ENCODE measurements around the gene KRTAP2-1.
"Not testable (repeated sequence)": the region's sequence is repeated elsewhere in the genome, so short reads cannot be mapped to it uniquely, and the experiment has no call there.

KRTAP2-1 gene

DNA sequence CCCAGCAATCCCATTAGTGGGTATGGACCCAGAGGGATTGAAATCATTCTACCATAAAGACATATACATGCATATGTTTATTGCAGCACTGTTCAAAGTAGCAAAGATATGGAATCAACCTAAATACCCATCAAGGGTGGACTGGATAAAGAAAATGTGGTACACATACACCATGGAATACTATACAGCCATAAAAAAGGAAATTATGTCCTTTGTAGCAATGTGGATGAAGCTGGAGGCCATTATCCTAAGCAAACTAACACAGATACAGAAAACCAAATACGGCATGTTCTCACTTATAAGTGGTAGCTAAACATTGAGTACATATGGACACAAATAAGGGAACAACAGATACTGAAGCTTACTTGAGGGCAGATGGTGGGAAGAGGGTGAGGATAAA lies 10.4 kb upstream of the KRTAP2-1 start:
- DNase-seq (ENCODE audit: low read depth): no peak

DNA sequence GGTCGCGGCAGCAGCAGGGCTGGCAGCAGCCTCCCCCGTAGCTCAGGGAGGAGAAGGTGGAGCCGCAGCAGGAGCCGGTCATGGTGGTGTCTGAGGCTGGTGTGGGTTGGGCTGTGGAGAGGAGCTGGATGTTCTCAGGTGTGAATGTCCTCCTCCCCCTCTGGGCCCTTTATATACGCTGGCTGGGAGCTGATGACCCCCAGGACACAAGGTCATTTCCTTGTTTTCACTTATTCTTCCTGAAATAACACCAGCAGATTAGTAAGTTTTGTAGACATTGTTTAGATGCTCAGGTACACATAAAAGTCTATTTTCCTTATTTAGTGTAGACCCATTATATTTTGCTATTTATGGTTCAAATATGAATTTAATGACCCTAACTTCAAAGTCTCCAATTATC lies 8.0 kb upstream of the KRTAP2-1 start, which contains the start of gene KRTAP2-2:
Gene KRTAP2-2 (minus strand): TSS at position 101 of the 400 bp plus-strand sequence. CDS start 19 bp downstream, at position 82.
- DNase-seq (ENCODE audit: low read depth): not testable (repeated sequence)

DNA sequence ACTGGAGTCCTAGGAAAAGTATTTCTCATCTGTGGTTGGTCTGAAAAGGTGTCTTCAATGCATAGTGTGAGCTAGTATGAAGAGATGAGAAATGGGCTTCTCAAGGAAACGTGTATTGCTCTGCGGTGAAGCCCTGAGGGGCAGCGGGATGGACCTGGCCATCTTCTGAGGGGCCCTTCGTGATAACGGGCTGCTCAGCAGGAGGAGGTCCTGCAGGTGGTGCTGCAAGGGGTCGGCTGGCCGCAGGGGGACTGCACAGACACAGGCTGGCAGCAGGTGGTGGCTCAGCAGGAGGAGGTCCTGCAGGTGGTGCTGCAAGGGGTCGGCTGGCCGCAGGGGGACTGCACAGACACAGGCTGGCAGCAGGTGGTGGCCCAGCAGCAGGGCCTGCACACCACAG lies 7.4 kb upstream of the KRTAP2-1 start:
- not testable (repeated sequence) for DNase-seq (ENCODE audit: low read depth)

DNA sequence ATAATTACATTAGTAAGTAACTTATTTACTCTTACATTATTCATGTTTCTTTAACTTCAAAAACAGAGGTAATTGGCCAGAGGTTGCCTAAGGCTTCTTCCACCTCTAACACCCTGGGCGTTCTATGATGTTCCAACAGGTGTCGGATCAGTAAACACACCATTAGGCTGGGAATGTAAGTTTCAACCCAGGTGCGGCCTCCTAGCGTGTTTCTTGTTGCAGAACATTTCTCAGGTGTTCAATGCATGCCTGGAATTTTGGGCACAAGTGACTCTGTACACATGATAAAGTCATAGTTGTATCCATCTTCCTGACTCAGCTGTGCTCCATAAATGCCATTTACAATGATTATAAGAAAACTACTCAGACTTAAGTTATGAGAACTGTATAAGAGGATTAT lies 6.9 kb upstream of the KRTAP2-1 start:
- no peak for DNase-seq (ENCODE audit: low read depth)

DNA sequence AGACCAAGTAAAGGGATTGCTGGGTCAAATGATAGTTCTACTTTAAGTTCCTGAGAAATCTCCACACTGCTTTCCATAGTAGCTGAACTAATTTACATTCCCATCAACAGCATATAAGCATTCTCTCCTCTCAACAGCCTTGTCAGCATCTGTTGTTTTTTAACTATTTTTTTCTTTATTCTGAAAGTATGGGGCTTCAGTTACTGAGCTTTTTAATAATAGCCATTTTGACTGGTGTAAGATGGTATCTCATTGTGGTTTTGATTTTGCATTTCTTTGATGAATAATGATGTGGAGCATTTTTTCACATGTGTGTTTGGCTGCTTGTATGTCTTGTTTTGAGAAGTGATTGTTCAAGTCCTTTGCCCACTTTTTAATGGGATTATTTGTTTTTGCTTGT lies 5.5 kb upstream of the KRTAP2-1 start:
- no peak for DNase-seq (ENCODE audit: low read depth)

DNA sequence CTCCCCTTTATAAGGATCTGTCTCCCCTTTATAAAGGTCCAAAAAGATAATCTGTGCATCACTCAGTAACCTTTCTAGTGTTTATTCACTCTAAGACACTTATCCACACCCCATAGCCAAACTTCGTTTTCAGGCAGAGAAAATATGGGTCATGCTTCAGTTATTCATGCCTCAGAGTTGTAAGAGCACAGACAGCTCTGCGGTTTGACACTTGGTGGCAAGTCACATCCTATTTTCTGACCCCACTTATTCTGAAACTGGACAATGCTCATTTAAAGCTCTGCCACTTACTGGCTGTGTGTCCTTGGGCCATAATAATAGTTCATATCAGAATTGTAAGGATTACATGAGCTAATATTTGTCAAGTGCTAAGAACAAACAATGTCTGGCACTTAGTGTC lies 2.0 kb upstream of the KRTAP2-1 start:
- peak; percentile 71 for DNase-seq (ENCODE audit: low read depth)

DNA sequence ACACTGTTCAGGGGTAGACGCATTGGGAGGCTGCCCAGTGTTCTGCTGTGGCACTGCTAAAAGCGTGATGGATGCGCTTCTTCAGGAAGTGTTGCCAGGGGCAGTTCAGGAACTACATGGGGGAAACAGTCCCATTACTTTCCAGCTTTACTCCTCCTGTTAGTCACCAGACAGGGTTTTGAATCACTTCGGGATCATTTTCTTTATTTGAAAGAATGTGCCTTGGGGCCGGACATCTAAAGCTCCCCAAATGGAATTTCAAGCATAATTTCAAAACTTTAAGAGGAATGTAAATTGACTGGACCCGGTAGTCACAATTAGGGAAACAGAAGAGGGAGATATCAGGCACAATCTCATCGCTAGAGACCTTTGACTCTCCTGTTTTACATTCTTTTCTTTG lies 1.3 kb upstream of the KRTAP2-1 start:
- peak; percentile 61 for DNase-seq (ENCODE audit: low read depth)

DNA sequence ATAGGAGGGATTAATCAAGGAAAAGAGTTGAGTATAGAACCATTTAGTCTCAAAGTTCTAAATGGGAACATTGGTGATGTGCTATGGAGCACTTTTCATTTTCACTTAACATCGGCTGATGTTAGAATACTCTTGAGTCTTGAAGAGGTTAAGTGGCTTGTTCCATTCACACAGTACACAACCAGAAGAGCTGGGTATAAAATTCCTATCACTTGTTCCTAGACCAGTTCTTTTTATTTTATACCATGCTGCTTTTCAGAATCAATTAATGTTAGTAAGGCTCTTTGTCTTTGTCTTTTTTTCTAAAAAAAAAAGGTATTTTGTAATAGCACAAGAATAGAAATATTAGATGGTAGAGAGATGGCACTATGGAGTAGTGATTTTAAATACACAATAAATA lies 4.2 kb downstream of the KRTAP2-1 start:
- DNase-seq (ENCODE audit: low read depth): no peak

DNA sequence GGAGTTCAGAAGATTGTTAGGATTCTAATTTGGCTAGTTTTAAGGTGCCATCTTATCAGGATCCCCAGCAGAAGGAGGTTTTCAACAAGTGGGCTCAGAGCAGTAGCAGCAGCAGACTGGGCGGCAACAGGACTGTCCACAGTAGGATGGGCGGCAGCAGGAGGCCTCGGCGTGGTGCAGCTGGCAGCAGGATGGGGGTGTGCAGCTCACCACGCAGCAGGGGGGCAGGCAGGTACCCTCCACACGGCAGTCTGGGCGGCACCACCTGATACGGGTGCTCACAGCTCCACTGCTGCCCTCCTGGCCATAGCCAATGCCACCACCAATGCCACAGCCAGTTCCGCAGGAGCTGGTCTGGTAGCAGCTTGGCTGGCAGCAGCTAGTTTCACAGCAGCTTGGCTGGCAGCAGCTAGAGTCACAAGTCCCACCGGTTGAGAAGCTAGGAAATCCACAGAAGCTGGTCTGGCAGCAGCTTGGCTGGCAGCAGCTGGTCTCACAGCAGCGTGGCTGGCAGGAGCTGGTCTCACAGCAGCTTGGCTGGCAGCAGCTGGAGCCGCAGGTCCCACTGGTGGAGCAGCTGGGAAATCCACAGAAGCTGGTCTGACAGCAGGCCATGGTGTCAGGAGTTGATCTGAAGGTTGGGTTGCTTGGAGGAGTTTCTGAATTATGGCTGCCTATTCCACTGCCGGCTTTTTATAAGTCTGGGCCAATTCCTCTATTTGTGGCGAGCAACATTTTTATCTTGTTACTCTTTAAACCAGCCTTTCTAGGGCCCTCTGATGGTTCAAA lies 6.1 kb downstream of the KRTAP2-1 start, which contains the start of gene KRTAP1-1:
Gene KRTAP1-1 (minus strand): TSS at position 668 of the 789 bp plus-strand sequence. CDS start 53 bp downstream, at position 615.
- not testable (repeated sequence) for DNase-seq (ENCODE audit: low read depth)

DNA sequence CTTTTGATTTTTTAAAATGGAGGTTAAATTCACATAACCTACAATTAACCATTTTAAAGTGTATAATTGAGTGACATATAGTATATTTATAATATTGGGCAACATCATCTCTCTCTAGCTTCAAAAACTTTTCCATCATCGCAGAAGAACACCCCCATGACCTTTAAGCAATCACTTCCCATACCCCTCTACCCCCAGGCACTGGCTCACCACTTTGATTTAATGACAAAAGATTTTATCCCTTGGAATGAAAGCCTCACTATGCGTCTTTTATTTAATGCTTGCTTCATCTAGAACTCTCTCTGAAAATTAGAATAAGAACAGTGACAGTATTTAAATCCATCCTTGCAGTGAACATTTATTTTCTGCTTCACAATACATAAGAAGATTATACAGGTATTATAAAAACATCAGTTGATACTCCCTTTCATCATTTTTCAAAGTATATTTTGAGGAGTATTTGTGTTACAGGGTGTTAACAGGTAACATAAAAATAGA lies 9.2 kb downstream of the KRTAP2-1 start:
- DNase-seq (ENCODE audit: low read depth): no peak

DNA sequence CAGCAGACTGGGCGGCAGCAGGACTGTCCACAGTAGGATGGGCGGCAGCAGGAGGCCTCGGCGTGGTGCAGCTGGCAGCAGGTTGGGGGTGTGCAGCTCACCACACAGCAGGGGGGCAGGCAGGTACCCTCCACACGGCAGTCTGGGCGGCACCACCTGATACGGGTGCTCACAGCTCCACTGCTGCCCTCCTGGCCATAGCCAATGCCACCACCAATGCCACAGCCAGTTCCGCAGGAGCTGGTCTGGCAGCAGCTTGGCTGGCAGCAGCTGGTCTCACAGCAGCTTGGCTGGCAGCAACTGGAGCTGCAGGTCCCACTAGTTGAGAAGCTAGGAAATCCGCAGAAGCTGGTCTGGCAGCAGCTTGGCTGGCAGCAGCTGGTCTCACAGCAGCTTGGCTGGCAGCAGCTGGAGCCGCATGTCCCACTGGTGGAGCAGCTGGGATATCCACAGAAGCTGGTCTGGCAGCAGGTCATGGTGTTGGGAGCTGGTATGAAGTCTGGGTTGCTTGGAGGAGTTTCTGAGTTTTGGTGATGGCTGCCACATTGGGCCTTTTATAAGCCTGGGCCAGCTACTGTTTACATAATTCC lies 12.7 kb downstream of the KRTAP2-1 start, which contains the start of gene KRTAP1-3:
Gene KRTAP1-3 (minus strand): TSS at position 529 of the 590 bp plus-strand sequence. CDS start 53 bp downstream, at position 476.
- not testable (repeated sequence) for DNase-seq (ENCODE audit: low read depth)

DNA sequence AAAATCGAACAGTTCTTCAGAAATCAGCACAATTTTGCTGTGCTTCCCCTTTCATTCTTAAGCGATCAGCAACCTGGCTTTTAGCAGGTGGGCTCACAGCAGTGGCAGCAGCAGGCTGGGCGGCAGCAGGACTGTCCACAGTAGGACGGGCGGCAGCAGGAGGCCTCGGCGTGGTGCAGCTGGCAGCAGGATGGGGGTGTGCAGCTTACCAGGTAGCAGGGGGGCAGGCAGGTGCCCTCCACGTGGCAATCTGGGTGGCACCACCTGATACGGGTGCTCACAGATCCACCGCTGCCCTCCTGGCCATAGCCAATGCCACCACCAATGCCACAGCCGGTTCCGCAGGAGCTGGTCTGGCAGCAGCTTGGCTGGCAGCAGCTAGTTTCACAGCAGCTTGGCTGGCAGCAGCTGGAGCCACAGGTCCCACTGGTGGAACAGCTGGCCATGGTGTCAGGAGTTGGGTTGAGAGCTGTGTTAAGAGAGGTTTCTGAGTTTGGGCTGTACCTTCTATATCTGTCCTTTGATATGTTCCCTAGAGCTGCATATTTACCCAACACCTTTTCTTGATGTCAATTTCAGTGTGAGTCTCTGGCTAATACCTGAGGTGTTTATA lies 17.4 kb downstream of the KRTAP2-1 start, which contains the start of gene KRTAP1-4:
Gene KRTAP1-4 (minus strand): TSS at position 563 of the 613 bp plus-strand sequence. CDS start 117 bp downstream, at position 446.
- DNase-seq (ENCODE audit: low read depth): no peak

DNA sequence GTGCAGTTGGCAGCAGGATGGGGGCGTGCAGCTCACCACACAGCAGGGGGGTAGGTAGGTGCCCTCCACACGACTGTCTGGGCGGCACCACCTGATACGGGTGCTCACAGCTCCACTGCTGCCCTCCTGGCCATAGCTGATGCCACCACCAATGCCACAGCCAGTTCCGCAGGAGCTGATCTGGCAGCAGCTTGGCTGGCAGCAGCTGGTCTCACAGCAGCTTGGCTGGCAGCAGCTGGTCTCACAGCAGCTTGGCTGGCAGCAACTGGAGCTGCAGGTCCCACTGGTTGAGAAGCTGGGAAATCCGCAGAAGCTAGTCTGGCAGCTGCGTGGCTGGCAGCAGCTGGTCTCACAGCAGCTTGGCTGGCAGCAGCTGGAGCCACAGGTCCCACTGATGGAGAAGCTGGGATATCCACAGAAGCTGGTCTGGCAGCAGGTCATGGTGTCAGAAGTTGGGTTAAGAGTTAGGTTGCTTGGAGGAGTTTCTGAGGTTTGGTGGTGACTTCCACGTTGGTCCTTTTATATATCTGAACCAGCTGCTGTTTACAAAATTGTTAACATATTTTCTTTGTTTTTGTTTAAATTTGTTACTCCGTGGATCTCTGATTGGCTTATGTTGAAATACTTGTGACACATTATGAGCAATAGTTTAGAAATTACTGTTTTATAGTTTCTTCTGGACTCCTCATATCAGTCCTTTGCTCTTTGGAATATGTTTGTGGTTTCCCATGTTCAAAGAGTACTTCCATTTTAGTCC lies 20.2 kb downstream of the KRTAP2-1 start, which contains the start of gene KRTAP1-5:
Gene KRTAP1-5 (minus strand): TSS at position 494 of the 757 bp plus-strand sequence. CDS start 53 bp downstream, at position 441.
- peak; percentile 68 for DNase-seq (ENCODE audit: low read depth)

DNA sequence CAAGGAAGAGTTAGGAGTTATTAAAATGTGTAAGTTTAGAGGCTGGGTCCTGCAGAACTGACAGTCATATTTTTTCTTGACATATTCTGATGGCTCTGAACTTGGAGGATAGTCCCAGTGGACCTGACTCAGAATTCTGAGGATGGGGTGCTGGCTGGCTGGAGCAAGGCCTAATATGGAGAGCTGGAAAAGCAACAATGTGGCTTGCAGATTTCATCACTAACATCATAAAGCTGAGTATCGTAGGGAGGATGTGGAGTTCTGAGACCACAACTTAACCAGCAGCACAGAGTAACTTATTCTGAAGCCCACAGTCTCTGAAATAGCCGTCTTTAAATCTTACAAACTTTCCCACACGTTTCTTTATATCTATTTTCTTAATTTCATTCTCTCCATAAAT lies 22.4 kb downstream of the KRTAP2-1 start:
- no peak for DNase-seq (ENCODE audit: low read depth)

DNA sequence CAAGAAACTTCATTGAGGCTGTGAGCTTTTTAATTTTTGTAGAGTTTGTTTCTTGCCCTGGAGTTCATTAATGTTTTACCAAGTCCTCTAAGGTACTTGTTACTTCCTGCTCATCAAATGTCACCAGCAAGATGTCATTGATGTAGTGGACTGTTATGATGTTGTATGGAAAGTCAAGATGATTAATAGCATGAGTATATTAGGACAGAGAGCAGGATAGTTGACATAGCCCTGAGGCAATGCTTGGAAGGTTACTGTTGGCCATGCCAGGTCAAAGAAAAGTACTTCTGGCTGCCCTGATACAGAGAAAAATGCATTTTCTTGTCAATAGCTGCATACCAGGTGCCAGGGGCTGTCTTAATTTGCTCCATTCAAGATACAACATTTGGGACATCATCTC lies 26.8 kb downstream of the KRTAP2-1 start:
- DNase-seq (ENCODE audit: low read depth): no peak

DNA sequence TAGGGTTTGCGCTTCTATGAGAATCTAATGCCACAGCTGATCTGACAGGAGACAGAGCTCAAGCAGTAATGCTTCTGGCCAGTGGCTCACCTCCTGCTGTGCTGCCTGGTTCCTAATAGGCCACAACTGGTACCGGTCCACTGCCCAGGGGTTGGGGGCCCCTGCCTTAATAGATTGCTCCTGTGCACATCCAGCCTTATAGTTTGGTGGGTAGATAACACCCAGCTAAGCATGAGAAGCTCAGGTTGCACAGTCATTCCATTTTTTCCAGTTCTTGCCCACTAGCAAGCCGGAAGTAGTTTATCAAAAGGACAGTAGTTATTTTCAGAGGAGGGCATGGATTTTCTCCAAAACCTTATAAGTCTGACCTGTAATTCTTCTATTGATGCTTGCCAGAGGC lies 27.7 kb downstream of the KRTAP2-1 start:
- no peak for DNase-seq (ENCODE audit: low read depth)

DNA sequence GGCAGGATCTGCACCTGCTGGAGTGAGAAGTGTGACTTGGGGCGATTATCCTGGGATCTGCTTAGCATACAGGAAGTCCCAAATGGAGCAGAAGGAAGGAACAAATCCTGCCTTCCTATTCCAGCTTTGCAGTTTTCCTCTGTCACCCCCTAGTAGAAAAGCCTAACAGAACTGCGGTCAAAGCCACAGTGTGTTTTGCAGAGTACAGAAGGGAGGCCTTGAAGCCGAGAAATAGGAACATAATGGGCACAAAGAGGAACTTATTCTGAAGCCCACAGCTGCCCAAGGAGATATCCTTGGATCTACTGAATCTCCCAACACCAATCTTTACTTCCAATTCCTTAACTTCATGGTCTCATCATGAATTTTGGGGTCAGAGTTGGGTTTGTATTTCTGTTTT lies 28.6 kb downstream of the KRTAP2-1 start:
- no peak for DNase-seq (ENCODE audit: low read depth)

DNA sequence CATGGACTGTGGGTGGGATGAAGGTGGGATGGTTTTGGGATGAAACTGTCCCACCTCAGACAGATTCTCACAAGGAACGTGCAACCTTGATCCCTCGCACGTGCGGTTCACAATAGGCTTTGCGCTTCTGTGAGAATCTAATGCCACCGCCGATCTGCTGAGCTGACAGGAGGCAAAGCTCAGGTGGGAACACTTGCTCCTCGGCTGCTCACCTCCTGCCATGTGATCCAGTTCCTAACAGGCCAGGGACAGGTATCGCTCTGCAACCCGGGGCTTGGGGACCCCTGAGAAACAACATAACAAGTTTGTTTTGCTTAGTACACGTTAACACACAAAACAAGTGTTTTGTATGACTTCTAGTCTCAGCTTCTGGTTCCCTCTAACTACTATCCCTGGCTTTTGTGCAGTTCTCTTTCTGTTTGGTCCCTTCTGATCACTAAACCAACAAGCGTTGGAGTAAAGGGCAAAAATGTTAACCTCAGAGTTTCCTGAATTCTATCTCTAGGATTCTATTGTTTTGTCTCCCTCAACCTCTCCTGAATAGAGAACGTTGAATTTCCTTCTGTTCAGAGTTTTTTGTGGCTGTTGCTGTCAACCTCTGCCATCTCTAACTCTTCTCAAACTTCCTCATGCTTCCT lies 30.4 kb downstream of the KRTAP2-1 start:
- no peak for DNase-seq (ENCODE audit: low read depth)

DNA sequence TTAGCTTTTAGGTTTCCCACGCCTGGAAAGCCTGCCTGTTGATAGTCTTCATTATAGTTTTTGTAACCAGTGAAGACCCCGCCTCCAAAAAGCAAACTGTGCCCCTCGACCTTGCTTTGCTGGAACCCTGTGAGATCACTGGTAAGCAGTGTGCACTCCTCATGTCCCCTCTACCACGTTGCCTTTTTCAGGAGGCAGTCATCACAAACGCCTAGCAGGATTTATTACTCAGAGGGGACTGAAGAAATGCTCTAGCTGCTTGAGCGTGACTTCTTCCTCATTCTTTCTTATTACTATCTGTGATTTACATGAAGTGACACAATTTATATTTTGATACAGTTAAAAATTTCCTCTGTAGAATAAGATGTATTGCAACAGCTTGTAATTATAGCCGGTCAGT lies 31.7 kb downstream of the KRTAP2-1 start:
- no peak for DNase-seq (ENCODE audit: low read depth)

DNA sequence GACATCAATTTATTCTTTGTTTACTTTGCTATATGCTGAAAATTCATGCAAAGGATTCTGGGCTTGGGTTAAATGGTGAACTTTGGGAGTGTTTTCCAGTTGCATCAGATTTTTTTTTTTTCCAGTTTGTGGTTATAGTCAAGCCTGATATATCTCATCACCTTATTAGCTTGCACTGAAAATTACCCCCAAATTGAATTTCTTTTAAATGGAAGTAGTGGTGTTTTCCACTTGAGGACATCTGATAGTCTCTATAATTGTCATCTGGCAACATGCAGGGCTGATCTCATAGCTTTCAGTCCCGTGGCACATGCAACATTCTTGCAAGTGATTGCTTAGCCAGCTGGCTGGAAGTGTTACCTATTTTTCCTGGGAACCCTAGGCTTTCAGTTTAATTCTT lies 33.5 kb downstream of the KRTAP2-1 start:
- DNase-seq (ENCODE audit: low read depth): no peak

DNA sequence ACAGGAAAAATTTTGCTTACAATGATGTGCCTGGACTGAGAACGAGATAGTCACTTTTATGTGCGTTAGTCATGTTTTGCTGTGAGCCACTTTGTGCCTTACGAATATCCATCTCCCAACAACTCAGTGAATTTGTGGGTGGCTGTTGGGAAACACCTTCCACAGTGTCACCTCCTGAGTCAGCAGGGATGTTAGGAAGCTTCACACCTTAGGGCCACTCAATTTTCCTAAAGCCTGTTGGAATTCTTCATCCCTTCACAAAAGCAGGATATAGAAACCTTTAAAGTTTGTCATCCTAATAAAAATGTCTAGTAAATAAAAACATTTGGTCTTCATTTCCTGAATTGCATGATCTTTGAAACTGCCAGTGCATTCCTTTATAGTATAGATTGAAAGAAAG lies 33.9 kb downstream of the KRTAP2-1 start:
- peak; percentile 60 for DNase-seq (ENCODE audit: low read depth)
